ENCODE data around the gene ADAM17. TPM values are rescaled to one million over a fixed set of nuclear protein-coding genes. Genes with fewer than 3 reads are reported as not detected.

Gene ADAM17
- total RNA-seq, 2 experiments from 2014 or later, result 50.5 to 83.3 TPM

- no peak overlapping the region for H2AFZ ChIP-seq (ENCODE audit: low read length)
- BruUV-seq (replicated peaks), result no TSS peak
- H3K4me2 ChIP-seq (ENCODE audit: low read length), result no peak overlapping the region
- CTCF ChIA-PET (ENCODE audit: unreplicated experiment), result no interaction called here
- H3K9me2 ChIP-seq (ENCODE audit: insufficient read depth, low read length), result no peaks in the 10 kb centered on the region
- H3K4me1 ChIP-seq (ENCODE audit: insufficient read depth, low read length, poor library complexity, severe bottlenecking), result peaks cover 14% of the 10 kb centered on the region
- TF ChIP-seq CTCF (conservative IDR thresholded peaks at IDR 0.05; ENCODE audit: low read length) (no peak), EZH2phosphoT487 (IDR thresholded peaks at IDR 0.05; ENCODE audit: borderline replicate concordance, low read depth, low read length) (no peak)
- H3K4me3 ChIP-seq (ENCODE audit: low read depth, low read length, poor library complexity, severe bottlenecking), result no peak overlapping the region
- no peaks in the 10 kb centered on the region for H3K9me3 ChIP-seq (ENCODE audit: low read length)
- POLR2A ChIA-PET, result interaction anchor here (1.1 kb wide), 1 partner anchor 24 kb away, joined by 3 read pairs; no protein-coding TSS in a partner anchor
- H3K36me3 ChIP-seq (ENCODE audit: insufficient read depth, low read length), result peaks cover 91% of the 10 kb centered on the region
- no peak overlapping the region for H3K27ac ChIP-seq (ENCODE audit: low read depth, low read length, poor library complexity, severe bottlenecking)
- intact Hi-C loops (cut with micrococcal nuclease; ENCODE audit: unreplicated experiment), result no loop called here
- DNase-seq (ENCODE audit: low spot score), result no peak
- peaks cover 96% of the 10 kb centered on the region for H3K79me2 ChIP-seq (ENCODE audit: insufficient read depth, low read depth, low read length)
- H4K20me1 ChIP-seq (ENCODE audit: insufficient read depth, low read length), result 0 out of 2 replicates have a peak, but pooled peaks cover 9% of the 10 kb centered on the region
These were observed 38.3 kb upstream of the ADAM17 start for GRCh38 chr2:9593925-9594324.

- Histone ChIP-seq H3K4me2 (ENCODE audit: low read length) (no peak overlapping the region), H3K4me1 (ENCODE audit: insufficient read depth, low read length, poor library complexity, severe bottlenecking) (peaks cover 14% of the 10 kb centered on the region), H3K9me3 (ENCODE audit: low read length) (no peaks in the 10 kb centered on the region), H4K20me1 (ENCODE audit: insufficient read depth, low read length) (0 out of 2 replicates have a peak, but pooled peaks cover 9% of the 10 kb centered on the region), H2AFZ (ENCODE audit: low read length) (no peak overlapping the region), H3K36me3 (ENCODE audit: insufficient read depth, low read length) (peaks cover 92% of the 10 kb centered on the region), H3K4me3 (ENCODE audit: low read depth, low read length, poor library complexity, severe bottlenecking) (no peak overlapping the region), H3K9me2 (ENCODE audit: insufficient read depth, low read length) (no peaks in the 10 kb centered on the region), H3K27ac (ENCODE audit: low read depth, low read length, poor library complexity, severe bottlenecking) (no peak overlapping the region), H3K79me2 (ENCODE audit: insufficient read depth, low read depth, low read length) (peaks cover 85% of the 10 kb centered on the region)
- TF ChIP-seq CTCF (conservative IDR thresholded peaks at IDR 0.05; ENCODE audit: low read length), result no peak
- intact Hi-C loops (cut with micrococcal nuclease; ENCODE audit: unreplicated experiment), result no loop called here
- ChIA-PET POLR2A (no interaction called here), CTCF (ENCODE audit: unreplicated experiment) (no interaction called here)
- no TSS peak for BruUV-seq (replicated peaks)
- no peak for DNase-seq (ENCODE audit: low spot score)
These were observed 37.1 kb upstream of the ADAM17 start for GRCh38 chr2:9592699-9593098.

GRCh38 chr2:9590641-9591040 is 35.0 kb upstream of the ADAM17 start:
- peaks cover 99% of the 10 kb centered on the region for H3K36me3 ChIP-seq (ENCODE audit: insufficient read depth, low read length)
- H4K20me1 ChIP-seq (ENCODE audit: insufficient read depth, low read length), result 0 out of 2 replicates have a peak, but pooled peaks cover 3% of the 10 kb centered on the region
- ChIA-PET POLR2A (interaction anchor here (0.6 to 1.3 kb wide), 4 partner anchors 12 to 49 kb away, joined by 3 read pairs; no protein-coding TSS in a partner anchor), CTCF (ENCODE audit: unreplicated experiment) (no interaction called here)
- no peaks in the 10 kb centered on the region for H3K9me2 ChIP-seq (ENCODE audit: insufficient read depth, low read length)
- H3K79me2 ChIP-seq (ENCODE audit: insufficient read depth, low read depth, low read length), result peaks cover 71% of the 10 kb centered on the region
- H2AFZ ChIP-seq (ENCODE audit: low read length), result no peak overlapping the region
- no peaks in the 10 kb centered on the region for H3K9me3 ChIP-seq (ENCODE audit: low read length)
- intact Hi-C loops (cut with micrococcal nuclease; ENCODE audit: unreplicated experiment), result no loop called here
- no peaks in the 10 kb centered on the region for H3K4me1 ChIP-seq (ENCODE audit: insufficient read depth, low read length, poor library complexity, severe bottlenecking)
- no TSS peak for BruUV-seq (replicated peaks)
- no peak overlapping the region for H3K27ac ChIP-seq (ENCODE audit: low read depth, low read length, poor library complexity, severe bottlenecking)
- TF ChIP-seq EZH2phosphoT487 (IDR thresholded peaks at IDR 0.05; ENCODE audit: borderline replicate concordance, low read depth, low read length), result no peak
- TF ChIP-seq CTCF (conservative IDR thresholded peaks at IDR 0.05; ENCODE audit: low read length), result no peak
- no peak overlapping the region for H3K4me2 ChIP-seq (ENCODE audit: low read length)
- H3K4me3 ChIP-seq (ENCODE audit: low read depth, low read length, poor library complexity, severe bottlenecking), result no peak overlapping the region
- no peak for DNase-seq (ENCODE audit: low spot score)

Data from OCI-LY7 (cell line).